Activated CD8-positive, alpha-beta T cell treated with anti-CD3 and anti-CD28 coated beads, Interleukin-2, amount 10 ng/mL, durations not matched to agents 7 days and 5 days (primary cell): ENCODE results near the gene GALNT1. TPM values are rescaled to one million over a fixed set of nuclear protein-coding genes. Genes with fewer than 3 reads are reported as not detected.

Experiments used
- ATAC-seq: fragments of 150-1000 bp; cut with Tn5 transposase; one replicate; pipeline ENCODE4 v1.10.0; 2021; ENCODE audit warnings: moderate library complexity
- CTCF ChIA-PET: fragments of 350-600 bp; sonication (Branson Sonifier 250); formaldehyde crosslinking; loops from one replicate; lab custom pipeline; 2021; ENCODE audit warnings: antibody characterized with exemption; lab: Charles Lee
- POLR2A ChIA-PET: fragments of 350-600 bp; sonication (Branson Sonifier 250); formaldehyde crosslinking; loops from one replicate; lab custom pipeline; 2021; ENCODE audit warnings: antibody characterized with exemption; lab: Charles Lee
- DNase-seq: peaks from one replicate; pipeline ENCODE4 v3.0.0-alpha.2; 2020
- H3K27ac Mint-ChIP-seq: one replicate; pipeline ENCODE4 v1.8.0; 2021; ENCODE audit warnings: mild to moderate bottlenecking, mixed read lengths
- H3K27me3 Mint-ChIP-seq: one replicate; pipeline ENCODE4 v1.8.0; 2021; ENCODE audit warnings: low read depth, mixed read lengths
- H3K36me3 Mint-ChIP-seq: one replicate; pipeline ENCODE4 v1.8.0; 2021; ENCODE audit warnings: low read depth, mixed read lengths
- H3K4me1 Mint-ChIP-seq: one replicate; pipeline ENCODE4 v1.8.0; 2021; ENCODE audit warnings: low read depth, mixed read lengths
- H3K4me3 Mint-ChIP-seq: one replicate; pipeline ENCODE4 v1.8.0; 2021; ENCODE audit warnings: mild to moderate bottlenecking, mixed read lengths
- H3K9me3 Mint-ChIP-seq: one replicate; pipeline ENCODE4 v1.8.0; 2022; ENCODE audit warnings: mixed read lengths; ENCODE audit not compliant: insufficient read depth
- total RNA-seq, 2 experiments: library from RNA; stranded (reverse); gene quantifications; one replicate each; pipeline ENCODE4 v1.2.3, GENCODE V29; 2021

GALNT1 gene
- total RNA-seq, 2 experiments from 2014 or later = 34.5 to 35.8 TPM

DNA sequence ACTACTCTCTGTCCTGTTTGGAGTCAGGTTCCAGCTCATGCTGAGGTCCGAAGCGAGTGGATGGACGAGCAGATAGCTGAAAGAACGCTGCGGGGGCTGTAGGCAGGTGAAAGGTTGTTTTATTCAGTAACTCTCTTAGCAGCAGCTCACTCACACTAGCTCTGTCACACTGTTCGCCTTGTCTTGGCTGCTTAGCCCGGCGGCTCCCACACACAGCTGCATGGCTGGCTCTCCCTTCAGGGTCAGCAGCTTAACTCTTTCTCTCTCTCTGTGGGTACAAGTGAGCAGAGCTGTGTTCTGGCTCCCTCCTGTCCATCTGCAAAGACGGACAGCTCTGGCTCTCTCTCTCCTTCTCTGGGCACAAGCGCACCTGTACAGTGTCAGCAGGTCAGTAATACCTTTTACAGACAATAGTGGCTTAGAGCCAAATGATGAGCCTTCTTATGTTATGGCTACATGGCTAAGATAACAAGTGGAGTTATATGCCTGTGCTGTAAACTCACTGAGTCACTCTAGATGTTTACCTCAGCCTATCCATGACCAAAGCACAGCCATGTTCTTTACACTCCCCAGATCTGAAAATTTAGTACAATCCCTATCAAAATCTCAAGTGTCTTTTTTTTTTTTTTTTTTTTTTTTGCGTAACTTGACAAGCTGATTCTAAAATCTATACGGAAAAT, 149.3 kb downstream of the GALNT1 start:
- peaks cover 5% of the 10 kb centered on the region for H3K9me3 Mint-ChIP-seq
- peaks cover 8% of the 10 kb centered on the region for H3K27me3 Mint-ChIP-seq
- no peaks in the 10 kb centered on the region for H3K36me3 Mint-ChIP-seq
- ChIA-PET POLR2A (no interaction called here), CTCF (no interaction called here)
- no peaks in the 10 kb centered on the region for H3K4me1 Mint-ChIP-seq
- no peak overlapping the region for H3K27ac Mint-ChIP-seq
- H3K4me3 Mint-ChIP-seq = no peak overlapping the region
- DNase-seq (no peak), ATAC-seq (no peak)

GRCh38 chr18:35731701-35732100, 150.2 kb downstream of the GALNT1 start:
- no peak for ATAC-seq
- Mint-ChIP-seq H3K27ac (no peak overlapping the region), H3K9me3 (peaks cover 5% of the 10 kb centered on the region), H3K4me1 (no peaks in the 10 kb centered on the region), H3K36me3 (no peaks in the 10 kb centered on the region), H3K27me3 (no peaks in the 10 kb centered on the region), H3K4me3 (no peak overlapping the region)
- ChIA-PET POLR2A (no interaction called here), CTCF (interaction anchor here (1.4 kb wide), 1 partner anchor 345 kb away, joined by 3 read pairs; no protein-coding TSS in a partner anchor)
- DNase-seq = no peak

- Mint-ChIP-seq H3K27me3 (peaks cover 2% of the 10 kb centered on the region), H3K4me1 (no peaks in the 10 kb centered on the region), H3K36me3 (no peaks in the 10 kb centered on the region), H3K4me3 (no peak overlapping the region), H3K9me3 (peaks cover 5% of the 10 kb centered on the region), H3K27ac (no peak overlapping the region)
- no peak for ATAC-seq
- DNase-seq = no peak
- ChIA-PET CTCF (interaction anchor here (1.4 kb wide), 1 partner anchor 346 kb away, joined by 3 read pairs; no protein-coding TSS in a partner anchor), POLR2A (no interaction called here)
These were observed 150.6 kb downstream of the GALNT1 start for GRCh38 chr18:35732162-35732561.

- Mint-ChIP-seq H3K4me1 (no peaks in the 10 kb centered on the region), H3K36me3 (no peaks in the 10 kb centered on the region), H3K4me3 (no peak overlapping the region), H3K27ac (no peak overlapping the region), H3K27me3 (peaks cover 5% of the 10 kb centered on the region), H3K9me3 (peaks cover 5% of the 10 kb centered on the region)
- DNase-seq (no peak), ATAC-seq (no peak)
- CTCF ChIA-PET = interaction anchor here (1.4 kb wide), 1 partner anchor 346 kb away, joined by 3 read pairs; no protein-coding TSS in a partner anchor
- POLR2A ChIA-PET = interaction anchor here (0.6 kb wide), 1 partner anchor 150 kb away, joined by 4 read pairs; no protein-coding TSS in a partner anchor
These were observed 151.1 kb downstream of the GALNT1 start for GRCh38 chr18:35732636-35733035.

GRCh38 chr18:35733408-35733807, 151.9 kb downstream of the GALNT1 start:
- DNase-seq (no peak), ATAC-seq (no peak)
- Mint-ChIP-seq H3K9me3 (peaks cover 5% of the 10 kb centered on the region), H3K27ac (no peak overlapping the region), H3K27me3 (peaks cover 5% of the 10 kb centered on the region), H3K4me3 (no peak overlapping the region), H3K4me1 (no peaks in the 10 kb centered on the region), H3K36me3 (no peaks in the 10 kb centered on the region)
- ChIA-PET CTCF (no interaction called here), POLR2A (interaction anchor here (0.6 kb wide), 1 partner anchor 151 kb away, joined by 4 read pairs; no protein-coding TSS in a partner anchor)

GRCh38 chr18:35736696-35737095, 155.2 kb downstream of the GALNT1 start:
- ATAC-seq (no peak), DNase-seq (no peak)
- no peaks in the 10 kb centered on the region for H3K9me3 Mint-ChIP-seq
- ChIA-PET POLR2A (no interaction called here), CTCF (interaction anchor here (1.3 kb wide), 1 partner anchor 20 kb away, joined by 4 read pairs; no protein-coding TSS in a partner anchor)
- H3K4me3 Mint-ChIP-seq = no peak overlapping the region
- H3K4me1 Mint-ChIP-seq = no peaks in the 10 kb centered on the region
- no peak overlapping the region for H3K27ac Mint-ChIP-seq
- H3K27me3 Mint-ChIP-seq = peaks cover 9% of the 10 kb centered on the region
- no peaks in the 10 kb centered on the region for H3K36me3 Mint-ChIP-seq

DNA sequence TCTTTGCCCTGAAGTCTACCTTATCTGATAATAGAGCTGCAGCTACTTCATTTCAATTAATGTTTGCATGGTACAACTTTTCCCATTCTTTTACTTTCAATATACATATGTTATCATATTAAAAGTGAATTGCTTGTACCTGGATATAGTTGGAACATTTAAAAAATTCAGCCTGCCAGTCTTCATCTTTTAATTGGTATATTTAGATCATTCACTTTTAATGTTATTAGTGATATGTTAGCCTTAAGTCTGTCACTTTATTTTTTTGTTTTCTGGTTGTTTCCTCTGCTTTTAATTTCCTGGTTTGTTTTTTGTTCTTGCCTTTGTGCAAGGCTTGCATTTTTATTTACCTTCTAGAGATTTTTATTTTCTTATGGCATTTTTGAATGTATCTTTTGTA, 158.2 kb downstream of the GALNT1 start:
- H3K4me3 Mint-ChIP-seq = no peak overlapping the region
- no peaks in the 10 kb centered on the region for H3K9me3 Mint-ChIP-seq
- no peak for DNase-seq
- no peak overlapping the region for H3K27ac Mint-ChIP-seq
- CTCF ChIA-PET = no interaction called here
- H3K36me3 Mint-ChIP-seq = no peaks in the 10 kb centered on the region
- ATAC-seq = no peak
- no peaks in the 10 kb centered on the region for H3K4me1 Mint-ChIP-seq
- peaks cover 12% of the 10 kb centered on the region for H3K27me3 Mint-ChIP-seq
- POLR2A ChIA-PET = no interaction called here

GRCh38 chr18:35740656-35741055, 159.1 kb downstream of the GALNT1 start:
- Mint-ChIP-seq H3K4me1 (no peaks in the 10 kb centered on the region), H3K4me3 (no peak overlapping the region), H3K27me3 (peaks cover 12% of the 10 kb centered on the region), H3K27ac (no peak overlapping the region), H3K9me3 (no peaks in the 10 kb centered on the region), H3K36me3 (no peaks in the 10 kb centered on the region)
- POLR2A ChIA-PET = no interaction called here
- no peak for ATAC-seq
- DNase-seq = no peak
- CTCF ChIA-PET = no interaction called here

DNA sequence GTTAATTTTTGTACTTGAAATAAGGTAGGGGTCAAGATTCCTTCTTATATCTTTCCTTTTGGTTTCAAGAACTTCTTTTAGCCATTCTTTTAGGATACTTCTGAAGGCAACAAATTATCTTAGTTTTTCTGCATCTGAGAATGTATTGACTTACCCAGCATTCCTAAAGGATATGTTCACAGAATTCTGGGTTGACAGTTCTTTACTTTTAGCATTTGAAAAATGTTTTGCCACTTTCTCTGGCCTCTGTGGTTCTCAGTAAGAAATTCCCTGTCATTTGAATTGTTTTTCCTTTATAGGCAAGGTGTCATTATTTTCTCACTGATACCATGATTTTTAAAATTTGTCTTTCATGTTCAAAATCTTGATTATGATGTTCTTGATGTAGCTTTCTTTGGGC, 162.4 kb downstream of the GALNT1 start:
- H3K9me3 Mint-ChIP-seq = no peaks in the 10 kb centered on the region

DNA sequence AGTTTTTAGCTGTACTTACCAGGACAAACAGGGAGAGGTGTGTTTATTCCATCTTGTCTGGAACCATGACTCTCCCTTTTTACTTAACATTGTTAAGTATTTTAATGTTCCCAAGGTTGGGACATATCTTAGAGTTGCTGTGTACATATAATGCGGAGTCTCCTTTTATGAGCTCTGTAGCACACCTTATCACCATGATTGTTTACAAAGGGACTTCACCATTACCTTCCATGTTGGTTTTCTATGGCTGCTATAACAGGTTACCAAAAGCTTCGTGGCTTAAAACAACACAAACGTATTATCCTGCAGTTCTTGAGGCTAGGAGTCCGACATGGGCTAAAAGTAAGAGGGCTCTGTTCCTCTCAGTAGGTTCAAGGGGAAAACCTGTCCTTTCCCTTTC, 164.3 kb downstream of the GALNT1 start:
- ATAC-seq (no peak), DNase-seq (no peak)
- H3K9me3 Mint-ChIP-seq = no peaks in the 10 kb centered on the region
- ChIA-PET POLR2A (no interaction called here), CTCF (interaction anchor here (1.1 to 1.4 kb wide), 2 partner anchors 11 to 338 kb away, joined by 3 to 4 read pairs; no protein-coding TSS in a partner anchor)
- H3K27ac Mint-ChIP-seq = no peak overlapping the region
- H3K36me3 Mint-ChIP-seq = no peaks in the 10 kb centered on the region
- no peaks in the 10 kb centered on the region for H3K4me1 Mint-ChIP-seq
- H3K4me3 Mint-ChIP-seq = no peak overlapping the region
- peaks cover 3% of the 10 kb centered on the region for H3K27me3 Mint-ChIP-seq

More for the DNA sequence above, 162.4 kb downstream of the GALNT1 start:
- Mint-ChIP-seq H3K4me3 (no peak overlapping the region), H3K27ac (no peak overlapping the region), H3K36me3 (no peaks in the 10 kb centered on the region), H3K4me1 (no peaks in the 10 kb centered on the region), H3K27me3 (peaks cover 6% of the 10 kb centered on the region)
- no peak for DNase-seq
- CTCF ChIA-PET = no interaction called here
- POLR2A ChIA-PET = no interaction called here
- ATAC-seq = no peak

DNA sequence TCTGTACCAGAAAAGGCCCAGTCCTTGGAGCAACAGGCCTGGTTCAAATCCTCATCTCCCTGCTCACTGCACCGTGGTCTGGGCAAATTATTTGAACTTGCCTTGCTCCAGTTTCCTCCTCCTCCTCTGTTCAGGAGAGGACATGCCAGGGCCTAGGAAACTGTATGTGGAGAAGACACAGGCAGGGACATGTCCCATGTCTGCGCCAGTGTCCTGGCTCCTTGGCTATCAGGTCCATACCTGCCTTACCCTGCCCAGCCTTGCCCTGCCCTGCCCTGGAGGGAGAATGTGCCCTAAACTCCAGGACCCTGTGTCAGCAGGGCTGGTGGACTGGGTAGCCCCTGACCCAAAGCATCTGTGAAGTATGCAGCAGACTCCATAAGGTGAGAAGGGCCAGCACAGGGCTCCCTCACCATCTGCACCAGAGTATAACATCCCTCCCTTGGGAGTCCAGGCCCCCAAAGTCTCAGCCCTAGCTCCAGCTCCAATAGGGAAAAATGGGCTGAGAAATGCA, 165.3 kb downstream of the GALNT1 start:
- H3K9me3 Mint-ChIP-seq = no peaks in the 10 kb centered on the region
- H3K27ac Mint-ChIP-seq = no peak overlapping the region
- H3K4me1 Mint-ChIP-seq = no peaks in the 10 kb centered on the region
- no peaks in the 10 kb centered on the region for H3K36me3 Mint-ChIP-seq
- CTCF ChIA-PET = no interaction called here
- POLR2A ChIA-PET = no interaction called here
- ATAC-seq = no peak
- DNase-seq = no peak
- no peak overlapping the region for H3K4me3 Mint-ChIP-seq
- peaks cover 2% of the 10 kb centered on the region for H3K27me3 Mint-ChIP-seq

DNA sequence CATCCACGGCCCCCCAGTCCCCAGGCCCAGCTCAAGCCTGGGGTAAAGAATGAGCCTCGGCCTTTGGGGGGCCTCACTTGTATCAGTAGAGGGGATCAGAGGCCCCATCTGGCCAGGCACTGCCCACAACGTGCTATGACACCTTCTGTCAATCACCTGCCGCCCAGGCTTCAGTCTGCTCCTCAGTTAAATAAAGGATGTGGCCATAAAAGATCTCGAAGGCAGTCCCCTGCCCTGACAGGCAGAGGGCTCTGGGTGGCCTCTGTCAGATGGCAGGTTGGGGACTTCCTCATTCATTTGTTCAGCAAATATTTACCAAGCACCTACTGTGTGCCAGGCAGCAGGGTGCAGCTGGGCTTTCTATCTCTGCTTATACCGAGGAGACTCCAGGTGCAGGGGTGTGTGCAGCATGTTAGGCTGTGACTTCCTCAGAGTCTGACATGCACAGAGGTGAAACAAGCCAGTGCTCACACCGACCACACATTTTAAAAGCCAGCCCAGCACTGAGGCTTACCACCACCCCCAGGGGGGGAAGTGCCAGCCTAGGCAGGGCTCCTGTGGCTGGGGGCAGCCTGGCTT, 166.4 kb downstream of the GALNT1 start:
- Mint-ChIP-seq H3K9me3 (no peaks in the 10 kb centered on the region), H3K36me3 (no peaks in the 10 kb centered on the region), H3K4me3 (no peak overlapping the region), H3K4me1 (no peaks in the 10 kb centered on the region), H3K27me3 (peaks cover 5% of the 10 kb centered on the region), H3K27ac (no peak overlapping the region)
- ChIA-PET CTCF (no interaction called here), POLR2A (no interaction called here)
- ATAC-seq = no peak
- DNase-seq = no peak
